Activated T-helper 17 cell treated with anti-CD3 and anti-CD28 coated beads, Interleukin-2, amount 50 U/mL, for 72 hours (primary cell): Measurements from ENCODE around the gene FOXD4. TPM values are rescaled to one million over a fixed set of nuclear protein-coding genes. Genes with fewer than 3 reads are reported as not detected.
"Not testable (repeated sequence)": the region's sequence is repeated elsewhere in the genome, so short reads cannot be mapped to it uniquely, and the experiment has no call there.

ENCODE experiments used
- ATAC-seq: fragments of 150-1000 bp; cut with Tn5 transposase; replicated peaks from 2 replicates; pipeline ENCODE4 v1.10.0; 2021; ENCODE audit warnings: mild to moderate bottlenecking, moderate library complexity
- H3K27ac Mint-ChIP-seq: one replicate; pipeline ENCODE4 v1.8.0; 2022; ENCODE audit warnings: mixed read lengths
- H3K27me3 Mint-ChIP-seq: one replicate; pipeline ENCODE4 v1.8.0; 2022; ENCODE audit warnings: mixed read lengths
- H3K36me3 Mint-ChIP-seq: one replicate; pipeline ENCODE4 v1.8.0; 2022; ENCODE audit warnings: low read depth, mild to moderate bottlenecking, mixed read lengths
- H3K4me1 Mint-ChIP-seq: one replicate; pipeline ENCODE4 v1.8.0; 2022; ENCODE audit warnings: mixed read lengths
- H3K4me3 Mint-ChIP-seq: one replicate; pipeline ENCODE4 v1.8.0; 2022; ENCODE audit warnings: mild to moderate bottlenecking, mixed read lengths
- H3K9me3 Mint-ChIP-seq: one replicate; pipeline ENCODE4 v1.8.0; 2022; ENCODE audit warnings: mixed read lengths
- total RNA-seq, 2 donors: library from RNA; stranded (reverse); gene quantifications; one replicate each; pipeline ENCODE4 v1.2.3, GENCODE V29; 2022

FOXD4 gene
- total RNA-seq, 2 donors from 2014 or later, result 0.22 to 0.24 TPM

- not testable (repeated sequence) for H3K4me3 Mint-ChIP-seq, H3K27me3 Mint-ChIP-seq, ATAC-seq, H3K4me1 Mint-ChIP-seq, H3K36me3 Mint-ChIP-seq, H3K9me3 Mint-ChIP-seq, H3K27ac Mint-ChIP-seq
Measured at GRCh38 chr9:76389-76788, 41.8 kb downstream of the FOXD4 start.

GRCh38 chr9:73900-74525, 44.2 kb downstream of the FOXD4 start:
- H3K36me3 Mint-ChIP-seq, ATAC-seq, H3K27me3 Mint-ChIP-seq, H3K27ac Mint-ChIP-seq, H3K4me1 Mint-ChIP-seq, H3K9me3 Mint-ChIP-seq: not testable (repeated sequence)
- H3K4me3 Mint-ChIP-seq, result peak overlapping the region; percentile 56

DNA sequence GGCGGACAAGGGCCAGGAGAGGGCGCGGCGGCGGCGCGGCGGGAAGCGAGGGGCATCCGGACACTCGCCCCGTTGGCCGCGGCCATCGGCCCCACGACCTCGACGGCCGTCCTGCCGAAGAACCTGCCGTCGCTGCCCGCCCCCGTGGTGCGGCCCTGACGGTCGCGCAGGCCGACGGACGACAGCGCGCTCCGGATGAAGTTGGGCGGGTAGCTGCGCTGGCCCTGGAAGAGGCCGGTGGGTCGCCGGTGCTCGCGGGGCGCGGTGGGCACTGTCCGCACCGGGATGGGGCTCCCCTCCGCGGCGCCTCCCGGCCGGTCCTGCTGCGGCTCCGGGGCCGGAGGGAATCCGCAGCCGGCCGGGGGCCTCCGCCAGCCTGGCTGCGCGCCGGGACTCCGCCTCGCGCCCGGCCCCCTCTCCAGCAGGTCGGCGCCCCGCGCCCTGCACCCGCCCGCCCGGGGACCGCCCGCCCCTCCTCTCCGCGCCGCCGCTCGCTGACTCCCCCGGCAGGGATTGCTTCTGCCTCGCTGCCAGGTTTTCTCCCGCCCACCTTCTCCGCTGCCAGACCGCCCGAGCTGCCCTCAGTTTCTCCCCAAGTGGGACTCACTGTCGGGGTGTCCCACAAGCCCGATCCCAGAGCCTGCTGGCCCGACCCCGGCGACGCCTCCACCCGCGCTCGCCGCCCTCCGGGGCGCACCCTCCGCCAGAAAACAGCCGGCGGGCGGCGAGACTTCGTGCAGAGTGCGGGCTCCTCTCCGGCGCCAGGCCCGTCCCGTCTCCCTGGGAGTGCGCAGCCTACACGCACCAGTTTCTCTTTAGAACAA, 44.9 kb downstream of the FOXD4 start:
- not testable (repeated sequence) for H3K27ac Mint-ChIP-seq, H3K9me3 Mint-ChIP-seq, H3K4me1 Mint-ChIP-seq, H3K27me3 Mint-ChIP-seq, H3K36me3 Mint-ChIP-seq
- H3K4me3 Mint-ChIP-seq, result peak overlapping the region; percentile 56
- peak; percentile 50 for ATAC-seq

Other genes starting within 250 kb of the FOXD4 start
- 10 to 100 TPM; 12.4 to 14.9 TPM for gene WASHC1, start 89.0 kb downstream of the FOXD4 start, total RNA-seq
- 10 to 100 TPM; 38.8 to 56.6 TPM for gene ZNG1A, start 60.6 kb upstream of the FOXD4 start, total RNA-seq
- 100 to 1,000 TPM; 133 to 158 TPM for gene DOCK8, start 96.4 kb upstream of the FOXD4 start, total RNA-seq